HepG2 (cell line): ENCODE measurements around the gene KIAA0232. TPM values are rescaled to one million over a fixed set of nuclear protein-coding genes. Genes with fewer than 3 reads are reported as not detected.

Experiments
- FOXJ3 ChIP-seq: sonication (generic); formaldehyde crosslinking; IDR thresholded peaks from 2 replicates; pipeline ENCODE4 v1.4.0; 2020; ENCODE audit warnings: missing genetic modification reagents, mild to moderate bottlenecking, borderline replicate concordance
- IKZF5 ChIP-seq: IDR thresholded peaks from 2 replicates; pipeline ENCODE4 v1.6.1; 2018; ENCODE audit warnings: missing genetic modification reagents, mild to moderate bottlenecking, missing compliant biosample characterization
- KLF11 ChIP-seq: IDR thresholded peaks from 2 replicates; pipeline ENCODE4 v1.6.1; 2016; ENCODE audit warnings: missing compliant biosample characterization
- KMT2A ChIP-seq: sonication (generic); formaldehyde crosslinking; IDR thresholded peaks from 2 replicates; pipeline ENCODE4 v1.4.0; 2020; ENCODE audit warnings: missing genetic modification reagents
- MAFG ChIP-seq: sonication (generic); formaldehyde crosslinking; IDR thresholded peaks from 2 replicates; pipeline ENCODE4 v1.5.1; 2020; ENCODE audit warnings: mild to moderate bottlenecking, missing genetic modification reagents
- MIXL1 ChIP-seq: IDR thresholded peaks from 2 replicates; pipeline ENCODE4 v1.6.1; 2016
- MLXIP ChIP-seq: sonication (generic); formaldehyde crosslinking; IDR thresholded peaks from 2 replicates; pipeline ENCODE4 v1.9.0; 2021; ENCODE audit warnings: missing genetic modification reagents, borderline replicate concordance
- MXI1 ChIP-seq: IDR thresholded peaks from 3 replicates; pipeline ENCODE4 v1.6.1; 2012; ENCODE audit warnings: low read depth, low read length, inconsistent platforms, borderline replicate concordance
- NRL ChIP-seq: sonication (generic); formaldehyde crosslinking; IDR thresholded peaks from 2 replicates; pipeline ENCODE4 v1.5.0; 2020; ENCODE audit warnings: missing genetic modification reagents, mild to moderate bottlenecking, moderate library complexity, borderline replicate concordance
- REPIN1 ChIP-seq: sonication (generic); formaldehyde crosslinking; IDR thresholded peaks from 2 replicates; pipeline ENCODE4 v1.8.0; 2022; ENCODE audit warnings: missing genetic modification reagents, low read depth, mild to moderate bottlenecking, borderline replicate concordance
- SKI ChIP-seq: fragments of 450-650 bp; IDR thresholded peaks from one replicate; pipeline ENCODE4 v1.6.1; 2018; ENCODE audit warnings: mild to moderate bottlenecking; ENCODE audit not compliant: partially characterized antibody
- SMAD1 ChIP-seq: sonication (generic); formaldehyde crosslinking; IDR thresholded peaks from 2 replicates; pipeline ENCODE4 v1.4.0; 2020; ENCODE audit warnings: missing genetic modification reagents, low read depth, mild to moderate bottlenecking, borderline replicate concordance
- SRSF1 ChIP-seq: fragments of 200-400 bp; formaldehyde crosslinking; optimal IDR thresholded peaks from 2 replicates; pipeline ENCODE3; 2017; ENCODE audit warnings: mild to moderate bottlenecking, low read depth, low read length, moderate library complexity
- STAT6 ChIP-seq: sonication (generic); formaldehyde crosslinking; IDR thresholded peaks from 2 replicates; pipeline ENCODE4 v1.4.0; 2020; ENCODE audit warnings: missing genetic modification reagents, mild to moderate bottlenecking, borderline replicate concordance
- TEAD2 ChIP-seq: sonication (generic); formaldehyde crosslinking; IDR thresholded peaks from 2 replicates; pipeline ENCODE4 v1.9.0; 2021; ENCODE audit warnings: missing genetic modification reagents
- THYN1 ChIP-seq: sonication (generic); formaldehyde crosslinking; IDR thresholded peaks from 2 replicates; pipeline ENCODE4 v1.8.1; 2023; ENCODE audit warnings: low read depth, mild to moderate bottlenecking, moderate library complexity, missing genetic modification reagents, borderline replicate concordance
- TOPORS ChIP-seq: sonication (generic); formaldehyde crosslinking; IDR thresholded peaks from 2 replicates; pipeline ENCODE4 v1.8.0; 2023; ENCODE audit warnings: mild to moderate bottlenecking, missing genetic modification reagents
- ZNF205 ChIP-seq: IDR thresholded peaks from 2 replicates; pipeline ENCODE4 v1.6.1; 2018; ENCODE audit warnings: missing biosample characterization, missing genetic modification reagents
- ZNF317 ChIP-seq: sonication (generic); formaldehyde crosslinking; IDR thresholded peaks from 2 replicates; pipeline ENCODE4 v1.5.0; 2020; ENCODE audit warnings: mild to moderate bottlenecking, missing genetic modification reagents
- ZNF484 ChIP-seq: sonication (generic); formaldehyde crosslinking; IDR thresholded peaks from 2 replicates; pipeline ENCODE4 v1.5.1; 2020; ENCODE audit warnings: mild to moderate bottlenecking, low read depth, missing genetic modification reagents, borderline replicate concordance
- ZNF766 ChIP-seq: sonication (generic); formaldehyde crosslinking; IDR thresholded peaks from 2 replicates; pipeline ENCODE4 v1.5.0; 2020; ENCODE audit warnings: missing genetic modification reagents, borderline replicate concordance
- ZNF816 ChIP-seq: sonication (generic); formaldehyde crosslinking; IDR thresholded peaks from 2 replicates; pipeline ENCODE4 v1.8.0; 2022; ENCODE audit warnings: missing genetic modification reagents, mild to moderate bottlenecking, borderline replicate concordance
- polyA plus RNA-seq, 8 experiments: library from polyadenylated mRNA; depleted of rRNA in 3 of 8; stranded (reverse) in 7 of 8; unstranded in 1 of 8; fragments of >200 nt; fragmentation: Illumina TruSeq in 4 of 8; extraction: Trizol in 4 of 8; gene quantifications; 2 replicates each; pipeline versions ENCODE4 v1.2.1 to v1.2.3, GENCODE V29; 2011 to 2016; ENCODE audit warnings: low read depth in 4 of 8, missing spikeins in 1 of 8, mixed read lengths in 1 of 8; ENCODE audit not compliant: insufficient read depth in 1 of 8
- total RNA-seq, 5 experiments: library from RNA; depleted of rRNA; stranded (reverse); fragments of >200 nt; fragmentation: Illumina TruSeq; extraction: Trizol; gene quantifications; 2 replicates each; pipeline ENCODE4 v1.2.3, GENCODE V29; 2016; ENCODE audit warnings: low read depth in 1 of 5

KIAA0232 gene
- total and polyA plus RNA-seq, 2 of the 13 experiments (the other 11 are each of a cell fraction or from before 2014, with no cell fraction given), result 7.8 to 17.1 TPM

- TF ChIP-seq SKI, result peak; percentile 98
- TF ChIP-seq ZNF484, result no peak
- peak; percentile 83 for TF ChIP-seq ZNF205 (CRISPR knock-in tag)
- peak; percentile 90 for TF ChIP-seq MIXL1 (CRISPR knock-in tag)
- TF ChIP-seq SMAD1, result peak; percentile 49; the same call in 1 of the 2 replicates
- TF ChIP-seq ZNF766, result 0 out of 2 replicates have a peak, but pooled peaks have one; percentile 60
- TF ChIP-seq IKZF5, result peak; percentile 97
- TF ChIP-seq KLF11, result peak; percentile 89; the same call in 1 of the 2 replicates
- 0 out of 2 replicates have a peak, but pooled peaks have one; percentile 62 for TF ChIP-seq TOPORS (CRISPR knock-in tag)
- peak; percentile 86 for TF ChIP-seq FOXJ3 (CRISPR knock-in tag)
- TF ChIP-seq MXI1, result peak; percentile 94; the same call in 2 of the 3 replicates
- TF ChIP-seq STAT6 (CRISPR knock-in tag), result no peak
- no peak for TF ChIP-seq MAFG (CRISPR knock-in tag)
- TF ChIP-seq THYN1 (CRISPR knock-in tag), result no peak; the same call in 1 of the 2 replicates
- TF ChIP-seq NRL (CRISPR knock-in tag), result peak; percentile 79; the same call in 1 of the 2 replicates
- TF ChIP-seq SRSF1, result no peak
- 0 out of 2 replicates have a peak, but pooled peaks have one; percentile 82 for TF ChIP-seq REPIN1 (CRISPR knock-in tag)
- TF ChIP-seq ZNF317 (CRISPR knock-in tag), result peak; percentile 73; the same call in 1 of the 2 replicates
- TF ChIP-seq ZNF816, result no peak
- peak; percentile 73; the same call in 1 of the 2 replicates for TF ChIP-seq MLXIP (CRISPR knock-in tag)
- no peak for TF ChIP-seq TEAD2
- peak; percentile 66; the same call in 1 of the 2 replicates for TF ChIP-seq KMT2A
These were observed 27.3 kb upstream of the KIAA0232 start (continued) for GRCh38 chr4:6755088-6755753.
